Natural killer cell treated with Interleukin-12 subunit alpha and Interleukin-12 subunit beta and Interleukin-15 and Interleukin-18, amount 100 ng/mL, for 72 hours (primary cell): ENCODE results near the gene E2F3. TPM values are rescaled to one million over a fixed set of nuclear protein-coding genes. Genes with fewer than 3 reads are reported as not detected.

Source experiments
- total RNA-seq, 2 donors: library from RNA; stranded (reverse); gene quantifications; one replicate each; pipeline ENCODE4 v1.2.3, GENCODE V29; 2022

Gene E2F3
- total RNA-seq, 2 donors from 2014 or later: 24.2 to 37.4 TPM

Other genes starting within 250 kb of the E2F3 start
- gene MBOAT1, start 189.4 kb upstream of the E2F3 start, total RNA-seq: 1 to 10 TPM; 1.9 to 4.7 TPM
- 10 to 100 TPM; 33.7 to 43.8 TPM for gene CDKAL1, start 132.6 kb downstream of the E2F3 start, total RNA-seq